ENCODE results near the gene IGFN1. TPM values are rescaled to one million over a fixed set of nuclear protein-coding genes. Genes with fewer than 3 reads are reported as not detected.

Gene IGFN1
- total RNA-seq, 2 donors from 2014 or later, result 2.0 to 6.7 TPM

DNA sequence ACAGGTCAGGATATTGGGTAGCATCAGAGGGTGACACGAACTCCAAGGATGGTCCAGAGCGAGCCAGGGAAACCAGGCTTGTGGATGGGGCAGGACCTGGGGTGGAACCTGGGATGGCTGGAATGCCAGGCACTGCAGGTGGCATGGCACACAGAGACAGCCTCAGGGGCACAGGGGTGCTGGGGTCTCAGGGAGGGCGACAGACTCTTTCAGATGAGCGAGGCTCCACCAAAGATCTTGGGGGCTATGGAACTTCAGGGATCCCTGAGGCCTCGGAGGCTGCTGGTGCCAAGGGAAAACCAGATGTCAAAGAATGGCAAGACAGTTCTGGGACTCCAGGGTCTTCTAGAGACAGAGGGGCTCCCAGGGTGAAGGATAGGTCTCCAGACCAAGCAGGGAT, 21.4 kb downstream of the IGFN1 start:
- no peak for DNase-seq (ENCODE audit: low spot score)
- Histone ChIP-seq H3K9me3 (no peaks in the 10 kb centered on the region), H3K27me3 (replicated peaks; ENCODE audit: insufficient read depth) (no peaks in the 10 kb centered on the region), H3K4me1 (replicated peaks) (no peaks in the 10 kb centered on the region), H3K4me3 (no peak overlapping the region), H3K36me3 (no peaks in the 10 kb centered on the region), H3K27ac (no peak overlapping the region)
- TF ChIP-seq, protein P1, sequence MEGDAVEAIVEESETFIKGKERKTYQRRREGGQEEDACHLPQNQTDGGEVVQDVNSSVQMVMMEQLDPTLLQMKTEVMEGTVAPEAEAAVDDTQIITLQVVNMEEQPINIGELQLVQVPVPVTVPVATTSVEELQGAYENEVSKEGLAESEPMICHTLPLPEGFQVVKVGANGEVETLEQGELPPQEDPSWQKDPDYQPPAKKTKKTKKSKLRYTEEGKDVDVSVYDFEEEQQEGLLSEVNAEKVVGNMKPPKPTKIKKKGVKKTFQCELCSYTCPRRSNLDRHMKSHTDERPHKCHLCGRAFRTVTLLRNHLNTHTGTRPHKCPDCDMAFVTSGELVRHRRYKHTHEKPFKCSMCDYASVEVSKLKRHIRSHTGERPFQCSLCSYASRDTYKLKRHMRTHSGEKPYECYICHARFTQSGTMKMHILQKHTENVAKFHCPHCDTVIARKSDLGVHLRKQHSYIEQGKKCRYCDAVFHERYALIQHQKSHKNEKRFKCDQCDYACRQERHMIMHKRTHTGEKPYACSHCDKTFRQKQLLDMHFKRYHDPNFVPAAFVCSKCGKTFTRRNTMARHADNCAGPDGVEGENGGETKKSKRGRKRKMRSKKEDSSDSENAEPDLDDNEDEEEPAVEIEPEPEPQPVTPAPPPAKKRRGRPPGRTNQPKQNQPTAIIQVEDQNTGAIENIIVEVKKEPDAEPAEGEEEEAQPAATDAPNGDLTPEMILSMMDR (IDR thresholded peaks at IDR 0.05), result no peak
- no peak for TF ChIP-seq POLR2A (IDR thresholded peaks at IDR 0.05)
- TF ChIP-seq POLR2AphosphoS5 (IDR thresholded peaks at IDR 0.05), result no peak
- 97% methylated on average over 5 of the region's 5 CpGs for WGBS
- intact Hi-C loops (cut with DNase I), result no loop called here

DNA sequence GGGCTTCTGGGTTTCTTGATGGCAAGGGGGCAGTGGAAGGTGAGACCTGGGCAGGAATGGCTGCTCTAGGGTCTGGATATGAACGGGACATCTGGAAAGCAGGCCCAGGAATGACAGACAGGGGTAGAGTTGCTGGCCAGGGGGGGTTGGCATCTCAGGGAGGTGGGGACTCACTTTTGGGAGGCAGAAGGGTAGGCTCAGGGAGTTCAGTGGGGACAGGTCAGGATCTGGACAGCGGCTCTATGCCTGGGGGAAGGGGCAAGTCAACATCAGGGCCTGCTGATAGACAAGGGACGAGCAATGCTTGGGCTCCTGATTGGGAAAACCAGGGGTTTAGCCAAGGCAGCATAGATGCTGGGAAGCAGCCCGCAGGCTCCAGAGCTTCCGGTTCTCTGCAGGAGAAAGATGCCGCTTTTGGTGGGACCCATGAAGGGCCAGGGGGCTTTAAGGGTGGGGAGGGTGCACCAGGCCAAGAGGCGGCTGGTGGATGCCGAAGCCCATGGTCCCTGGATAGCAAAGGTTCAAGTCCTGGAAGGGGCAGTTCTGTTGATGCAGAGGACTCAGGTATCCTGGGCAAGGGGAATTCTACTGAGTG, 21.9 kb downstream of the IGFN1 start:
- H3K9me3 ChIP-seq, result no peaks in the 10 kb centered on the region
- no peak overlapping the region for H3K4me3 ChIP-seq
- DNase-seq (ENCODE audit: low spot score), result no peak
- H3K4me1 ChIP-seq (replicated peaks), result no peaks in the 10 kb centered on the region
- no peaks in the 10 kb centered on the region for H3K36me3 ChIP-seq
- no peak for TF ChIP-seq POLR2A (IDR thresholded peaks at IDR 0.05)
- TF ChIP-seq POLR2AphosphoS5 (IDR thresholded peaks at IDR 0.05), result no peak
- TF ChIP-seq, protein P1 (IDR thresholded peaks at IDR 0.05), result no peak
- H3K27me3 ChIP-seq (replicated peaks; ENCODE audit: insufficient read depth), result no peaks in the 10 kb centered on the region
- no peak overlapping the region for H3K27ac ChIP-seq
- 99% methylated on average over 8 of the region's 8 CpGs for WGBS
- intact Hi-C loops (cut with DNase I), result no loop called here

- no peak for DNase-seq (ENCODE audit: low spot score)
- Histone ChIP-seq H3K27me3 (replicated peaks; ENCODE audit: insufficient read depth) (no peaks in the 10 kb centered on the region), H3K9me3 (no peaks in the 10 kb centered on the region), H3K36me3 (no peaks in the 10 kb centered on the region), H3K27ac (no peak overlapping the region), H3K4me1 (replicated peaks) (no peaks in the 10 kb centered on the region), H3K4me3 (no peak overlapping the region)
- WGBS, result 94% methylated on average over 6 of the region's 6 CpGs
- TF ChIP-seq POLR2AphosphoS5 (IDR thresholded peaks at IDR 0.05) (no peak), POLR2A (IDR thresholded peaks at IDR 0.05) (no peak)
- TF ChIP-seq, protein P1 (IDR thresholded peaks at IDR 0.05), result no peak
- intact Hi-C loops (cut with DNase I), result no loop called here
These were observed 22.6 kb downstream of the IGFN1 start for GRCh38 chr1:201213106-201213770.

- no peak overlapping the region for H3K27ac ChIP-seq
- no peaks in the 10 kb centered on the region for H3K36me3 ChIP-seq
- H3K4me1 ChIP-seq (replicated peaks), result no peaks in the 10 kb centered on the region
- TF ChIP-seq POLR2AphosphoS5 (IDR thresholded peaks at IDR 0.05), result no peak
- TF ChIP-seq POLR2A (IDR thresholded peaks at IDR 0.05), result no peak
- TF ChIP-seq, protein P1 (IDR thresholded peaks at IDR 0.05), result no peak
- H3K9me3 ChIP-seq, result no peaks in the 10 kb centered on the region
- WGBS, result 94% methylated on average over 7 of the region's 7 CpGs
- H3K4me3 ChIP-seq, result no peak overlapping the region
- DNase-seq (ENCODE audit: low spot score), result no peak
- intact Hi-C loops (cut with DNase I), result no loop called here
- no peaks in the 10 kb centered on the region for H3K27me3 ChIP-seq (replicated peaks; ENCODE audit: insufficient read depth)
These were observed 23.3 kb downstream of the IGFN1 start for GRCh38 chr1:201213926-201214325.

- WGBS, result 77% methylated on average over 4 of the region's 4 CpGs
- no peak overlapping the region for H3K4me3 ChIP-seq
- H3K36me3 ChIP-seq, result no peaks in the 10 kb centered on the region
- no peaks in the 10 kb centered on the region for H3K27me3 ChIP-seq (replicated peaks; ENCODE audit: insufficient read depth)
- H3K9me3 ChIP-seq, result no peaks in the 10 kb centered on the region
- TF ChIP-seq, protein P1 (IDR thresholded peaks at IDR 0.05), result no peak
- TF ChIP-seq POLR2AphosphoS5 (IDR thresholded peaks at IDR 0.05) (no peak), POLR2A (IDR thresholded peaks at IDR 0.05) (no peak)
- H3K27ac ChIP-seq, result no peak overlapping the region
- no peaks in the 10 kb centered on the region for H3K4me1 ChIP-seq (replicated peaks)
- intact Hi-C loops (cut with DNase I), result no loop called here
- DNase-seq (ENCODE audit: low spot score), result no peak
These were observed 23.8 kb downstream of the IGFN1 start for GRCh38 chr1:201214461-201214860.
